ENCODE results near the gene RAP1GAP.

Gene RAP1GAP

GRCh38 chr1:21550866-21551475, 118.2 kb downstream of the RAP1GAP start:
- Mint-ChIP-seq H3K4me3 (no peak overlapping the region), H3K9me3 (no peaks in the 10 kb centered on the region), H3K27ac (no peak overlapping the region), H3K27me3 (peaks cover 28% of the 10 kb centered on the region), H3K36me3 (ENCODE audit: low read depth) (no peaks in the 10 kb centered on the region), H3K4me1 (no peaks in the 10 kb centered on the region)
- ATAC-seq (no peak), DNase-seq (no peak)

DNA sequence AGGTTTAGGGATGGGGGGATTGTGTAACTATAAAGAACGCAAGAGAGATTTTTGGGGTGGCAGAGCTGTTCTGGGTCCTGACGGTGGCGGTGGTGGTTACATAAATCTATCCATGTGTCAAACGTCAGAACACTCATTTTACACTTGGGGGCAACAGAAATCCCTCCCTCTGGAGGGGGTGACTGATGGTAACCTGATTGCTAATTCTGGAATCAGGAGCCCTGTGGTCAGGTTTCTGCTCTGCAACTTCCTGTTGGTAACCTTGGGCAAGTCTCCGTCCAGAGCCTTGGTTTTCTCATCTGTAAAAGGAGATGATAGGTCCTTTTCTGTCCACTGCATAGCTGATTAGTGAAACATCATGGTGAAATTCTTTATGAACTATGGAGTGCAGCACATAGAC, 119.1 kb downstream of the RAP1GAP start:
- ATAC-seq: no peak
- Mint-ChIP-seq H3K27ac (no peak overlapping the region), H3K27me3 (peaks cover 22% of the 10 kb centered on the region), H3K4me1 (no peaks in the 10 kb centered on the region), H3K9me3 (no peaks in the 10 kb centered on the region), H3K36me3 (ENCODE audit: low read depth) (no peaks in the 10 kb centered on the region), H3K4me3 (no peak overlapping the region)
- no peak for DNase-seq

DNA sequence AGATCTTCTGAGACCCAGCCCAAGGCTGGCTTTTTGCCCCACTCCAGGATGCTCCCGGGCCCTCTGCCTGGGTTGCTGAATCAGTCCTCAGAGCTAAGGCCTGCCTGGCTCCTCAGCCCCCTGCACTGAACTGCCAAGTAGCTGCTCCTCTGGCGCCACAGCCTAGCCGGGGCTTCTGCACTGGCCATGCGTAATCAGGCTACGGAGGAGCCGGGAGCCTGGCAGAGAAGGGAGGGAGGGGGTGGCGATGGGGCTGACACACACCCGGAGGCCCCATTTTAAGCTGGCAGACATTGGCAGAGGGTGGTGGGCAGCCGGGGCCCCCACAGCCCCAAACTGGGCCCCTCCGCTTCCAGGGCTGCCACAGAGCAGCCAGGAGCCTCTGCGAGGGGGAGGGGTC, 121.3 kb downstream of the RAP1GAP start:
- Mint-ChIP-seq H3K27me3 (peaks cover 10% of the 10 kb centered on the region), H3K36me3 (ENCODE audit: low read depth) (no peaks in the 10 kb centered on the region), H3K4me1 (no peaks in the 10 kb centered on the region), H3K27ac (no peak overlapping the region), H3K4me3 (no peak overlapping the region), H3K9me3 (no peaks in the 10 kb centered on the region)
- ATAC-seq (no peak), DNase-seq (no peak)
